Activated T-cell treated with anti-CD3 and anti-CD28 coated beads, Interleukin-2, amount 50 U/mL, for 72 hours (primary cell): Measurements from ENCODE around the gene LRRC4C. TPM values are rescaled to one million over a fixed set of nuclear protein-coding genes. Genes with fewer than 3 reads are reported as not detected.

Experiments used
- ATAC-seq, 2 donors: fragments of 150-1000 bp; cut with Tn5 transposase; replicated peaks in 1 of 2; 2 replicates each; pipeline ENCODE4 v1.10.0; 2021; ENCODE audit warnings: moderate library complexity in 2 of 2, mild to moderate bottlenecking in 1 of 2
- DNase-seq, 2 donors: peaks; one replicate each; pipeline ENCODE4 v3.0.0; 2021 to 2022; ENCODE audit warnings: mixed read lengths in 1 of 2
- H3K27ac Mint-ChIP-seq: one replicate; pipeline ENCODE4 v1.8.0; 2022; ENCODE audit warnings: mild to moderate bottlenecking, moderate library complexity, mixed read lengths
- H3K27me3 Mint-ChIP-seq: one replicate; pipeline ENCODE4 v1.8.0; 2022; ENCODE audit warnings: low read depth, mixed read lengths
- H3K36me3 Mint-ChIP-seq, 2 donors: one replicate each; pipeline ENCODE4 v1.8.0; 2022; ENCODE audit warnings: mixed read lengths in 2 of 2, mild to moderate bottlenecking in 1 of 2; ENCODE audit not compliant: insufficient read depth in 2 of 2
- H3K4me1 Mint-ChIP-seq: one replicate; pipeline ENCODE4 v1.8.0; 2022; ENCODE audit warnings: low read depth, mixed read lengths
- H3K4me3 Mint-ChIP-seq, 2 donors: one replicate each; pipeline ENCODE4 v1.8.0; 2022; ENCODE audit warnings: mild to moderate bottlenecking in 2 of 2, mixed read lengths in 2 of 2, moderate library complexity in 2 of 2
- H3K9me3 Mint-ChIP-seq, 2 donors: one replicate each; pipeline ENCODE4 v1.8.0; 2022; ENCODE audit warnings: mixed read lengths in 2 of 2
- total RNA-seq, 2 donors: library from RNA; stranded (reverse); gene quantifications; one replicate each; pipeline ENCODE4 v1.2.3, GENCODE V29; 2022

LRRC4C gene
- total RNA-seq, 2 donors from 2014 or later, result not detected

GRCh38 chr11:41400819-41401382 lies 58.6 kb downstream of the LRRC4C start:
- DNase-seq, result no peak

GRCh38 chr11:41400124-41400523 lies 59.3 kb downstream of the LRRC4C start:
- no peak overlapping the region for H3K27ac Mint-ChIP-seq
- no peaks in the 10 kb centered on the region for H3K4me1 Mint-ChIP-seq
- H3K27me3 Mint-ChIP-seq, result no peaks in the 10 kb centered on the region
- no peaks in the 10 kb centered on the region for H3K36me3 Mint-ChIP-seq
- H3K4me3 Mint-ChIP-seq, result no peak overlapping the region
- peaks cover 8 to 10% of the 10 kb centered on the region in 2 donors for H3K9me3 Mint-ChIP-seq
- ATAC-seq (no peak), DNase-seq (no peak)

More at GRCh38 chr11:41400819-41401382, 58.6 kb downstream of the LRRC4C start:
- H3K27me3 Mint-ChIP-seq, result no peaks in the 10 kb centered on the region
- H3K9me3 Mint-ChIP-seq, result peaks cover 8 to 10% of the 10 kb centered on the region in 2 donors
- no peaks in the 10 kb centered on the region for H3K4me1 Mint-ChIP-seq
- ATAC-seq, result no peak
- H3K4me3 Mint-ChIP-seq, result no peak overlapping the region
- no peak overlapping the region for H3K27ac Mint-ChIP-seq
- H3K36me3 Mint-ChIP-seq, result no peaks in the 10 kb centered on the region

GRCh38 chr11:41399323-41399722 lies 60.1 kb downstream of the LRRC4C start:
- DNase-seq, result no peak
- no peaks in the 10 kb centered on the region for H3K4me1 Mint-ChIP-seq
- H3K4me3 Mint-ChIP-seq, result no peak overlapping the region
- H3K27me3 Mint-ChIP-seq, result no peaks in the 10 kb centered on the region
- H3K27ac Mint-ChIP-seq, result no peak overlapping the region
- no peaks in the 10 kb centered on the region for H3K36me3 Mint-ChIP-seq
- ATAC-seq, result no peak
- H3K9me3 Mint-ChIP-seq, result peaks cover 8 to 11% of the 10 kb centered on the region in 2 donors

DNA sequence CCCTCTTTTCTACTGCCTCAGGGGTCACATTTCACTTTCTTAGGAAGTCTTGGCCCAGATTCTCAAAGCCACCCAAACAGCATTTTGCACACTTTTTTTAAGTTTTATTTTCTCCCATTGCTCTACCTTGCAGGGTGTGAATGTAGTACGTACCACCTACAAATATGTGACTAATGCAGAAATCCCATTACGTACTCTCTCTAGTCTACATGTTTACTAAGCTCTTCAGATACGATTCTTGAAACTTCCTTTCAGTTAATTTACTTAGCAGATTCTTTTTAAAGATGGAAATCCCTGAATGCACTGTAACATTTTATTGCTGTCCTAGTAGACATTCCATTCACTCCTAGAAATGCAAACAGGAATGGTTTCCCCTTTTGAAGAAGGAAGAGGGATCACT lies 61.3 kb downstream of the LRRC4C start:
- DNase-seq (no peak), ATAC-seq (no peak)
- no peak overlapping the region for H3K4me3 Mint-ChIP-seq
- no peaks in the 10 kb centered on the region for H3K27me3 Mint-ChIP-seq
- no peaks in the 10 kb centered on the region for H3K36me3 Mint-ChIP-seq
- no peaks in the 10 kb centered on the region for H3K4me1 Mint-ChIP-seq
- peaks cover 8 to 11% of the 10 kb centered on the region in 2 donors for H3K9me3 Mint-ChIP-seq
- H3K27ac Mint-ChIP-seq, result no peak overlapping the region

DNA sequence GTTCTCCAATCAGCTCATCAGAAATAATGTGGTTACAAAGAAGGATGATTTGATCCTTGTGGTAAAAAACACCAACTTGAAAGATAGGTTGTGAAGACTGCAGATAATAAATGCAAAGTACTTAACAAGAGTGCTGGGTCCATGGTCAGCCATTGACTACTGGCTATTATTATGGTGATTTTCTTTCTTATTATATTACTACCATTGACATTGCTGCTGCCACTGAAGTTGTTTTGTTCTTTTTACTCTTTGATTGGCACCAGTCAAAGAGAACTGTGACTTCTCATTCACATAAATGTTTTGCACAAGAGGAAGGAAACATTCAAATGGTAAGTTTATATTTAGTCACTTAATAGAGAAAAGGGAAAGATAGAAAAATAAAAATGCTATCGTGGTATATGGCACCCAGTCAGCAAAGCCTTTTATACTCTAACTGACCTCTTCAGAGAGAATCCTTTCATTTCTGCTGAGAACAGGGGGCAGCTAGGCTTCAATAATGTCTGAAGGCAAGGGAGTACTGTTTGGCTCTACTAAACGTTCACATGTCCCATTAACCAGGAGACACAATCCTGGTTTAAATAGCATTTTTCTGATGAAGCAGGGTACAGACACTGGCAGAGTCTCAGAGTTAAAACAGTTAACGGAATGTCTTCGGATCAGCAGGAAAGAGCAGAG lies 64.8 kb downstream of the LRRC4C start:
- no peak for DNase-seq
- Mint-ChIP-seq H3K4me1 (no peaks in the 10 kb centered on the region), H3K36me3 (no peaks in the 10 kb centered on the region), H3K27me3 (no peaks in the 10 kb centered on the region), H3K4me3 (no peak overlapping the region), H3K9me3 (peaks cover 8 to 9% of the 10 kb centered on the region in 2 donors), H3K27ac (no peak overlapping the region)
- no peak for ATAC-seq

DNA sequence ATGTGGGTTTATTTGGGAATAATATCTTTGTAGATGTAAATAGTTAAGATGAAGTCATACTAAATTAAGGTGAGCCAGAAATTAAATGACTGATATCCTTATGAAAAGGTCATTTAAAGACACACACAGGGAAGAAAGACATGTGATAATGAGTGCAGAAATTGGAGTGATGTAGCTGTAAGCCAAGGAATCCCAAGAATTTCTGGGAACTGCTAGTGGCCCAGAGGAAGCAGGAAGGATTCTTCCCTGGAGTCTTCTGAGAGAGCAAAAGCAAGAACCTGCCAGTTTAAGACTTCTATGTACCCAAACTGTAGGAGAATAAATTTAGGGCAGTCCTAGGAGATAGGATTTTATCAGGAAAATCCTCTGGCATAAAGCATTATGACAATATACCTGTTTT lies 66.9 kb downstream of the LRRC4C start:
- H3K4me3 Mint-ChIP-seq, result no peak overlapping the region
- H3K27me3 Mint-ChIP-seq, result no peaks in the 10 kb centered on the region
- no peaks in the 10 kb centered on the region for H3K36me3 Mint-ChIP-seq
- peaks cover 7 to 8% of the 10 kb centered on the region in 2 donors for H3K9me3 Mint-ChIP-seq
- no peaks in the 10 kb centered on the region for H3K4me1 Mint-ChIP-seq
- DNase-seq (no peak), ATAC-seq (no peak)
- no peak overlapping the region for H3K27ac Mint-ChIP-seq

GRCh38 chr11:41389623-41390130 lies 69.8 kb downstream of the LRRC4C start:
- no peaks in the 10 kb centered on the region for H3K27me3 Mint-ChIP-seq
- H3K4me1 Mint-ChIP-seq, result no peaks in the 10 kb centered on the region
- H3K36me3 Mint-ChIP-seq, result no peaks in the 10 kb centered on the region
- DNase-seq (no peak), ATAC-seq (no peak)
- H3K4me3 Mint-ChIP-seq, result no peak overlapping the region
- H3K9me3 Mint-ChIP-seq, result peaks cover 8% of the 10 kb centered on the region in 2 donors
- H3K27ac Mint-ChIP-seq, result no peak overlapping the region

DNA sequence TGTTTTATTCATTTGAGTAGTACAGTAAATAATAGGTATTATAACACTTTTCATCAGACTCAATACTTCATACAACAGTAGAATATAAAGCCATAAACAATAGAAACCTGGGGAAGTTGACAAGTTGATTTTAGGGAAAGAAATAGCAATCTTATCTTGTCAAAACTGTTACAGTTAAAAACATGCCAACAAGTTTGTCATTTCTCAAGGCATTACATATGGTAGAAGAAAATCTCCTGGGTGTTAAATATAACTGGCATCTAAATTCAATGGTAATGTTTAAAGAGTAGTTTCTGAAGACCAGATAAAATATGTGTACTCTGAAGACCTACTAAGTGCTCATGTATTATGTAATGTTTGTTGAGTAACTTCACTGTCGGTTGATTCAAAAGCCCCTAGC lies 75.1 kb downstream of the LRRC4C start:
- H3K4me1 Mint-ChIP-seq, result no peaks in the 10 kb centered on the region
- H3K36me3 Mint-ChIP-seq, result no peaks in the 10 kb centered on the region
- no peak overlapping the region for H3K4me3 Mint-ChIP-seq
- no peaks in the 10 kb centered on the region for H3K27me3 Mint-ChIP-seq
- no peak overlapping the region for H3K27ac Mint-ChIP-seq
- DNase-seq (no peak), ATAC-seq (no peak)
- peaks cover 5 to 8% of the 10 kb centered on the region in 2 donors for H3K9me3 Mint-ChIP-seq

DNA sequence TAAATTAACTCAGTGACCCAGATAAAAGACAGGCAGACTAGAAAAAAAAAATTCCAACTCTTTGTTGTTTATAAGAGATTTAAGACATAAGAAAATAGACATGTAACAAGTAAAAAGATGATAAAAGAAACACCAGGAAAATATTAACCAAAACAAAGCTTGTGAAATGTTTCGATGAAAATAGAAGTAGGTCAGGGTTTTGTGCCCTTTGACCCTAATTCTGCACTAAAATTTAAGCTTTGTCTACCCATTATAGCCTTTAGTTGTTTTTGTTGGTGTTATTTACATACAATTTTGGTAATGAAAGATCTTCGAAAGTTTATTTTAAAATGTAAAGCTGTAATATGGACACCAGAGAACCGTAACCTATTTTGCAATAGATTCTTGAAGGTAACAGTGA lies 75.7 kb downstream of the LRRC4C start:
- no peak for DNase-seq
- H3K27ac Mint-ChIP-seq, result no peak overlapping the region
- peaks cover 3 to 6% of the 10 kb centered on the region in 2 donors for H3K9me3 Mint-ChIP-seq
- no peak overlapping the region for H3K4me3 Mint-ChIP-seq
- H3K36me3 Mint-ChIP-seq, result no peaks in the 10 kb centered on the region
- no peaks in the 10 kb centered on the region for H3K27me3 Mint-ChIP-seq
- no peak for ATAC-seq
- H3K4me1 Mint-ChIP-seq, result no peaks in the 10 kb centered on the region

GRCh38 chr11:41382927-41383326 lies 76.5 kb downstream of the LRRC4C start:
- Mint-ChIP-seq H3K4me3 (no peak overlapping the region), H3K9me3 (peaks cover 0 to 6% of the 10 kb centered on the region in 2 donors), H3K27me3 (no peaks in the 10 kb centered on the region), H3K27ac (no peak overlapping the region), H3K36me3 (no peaks in the 10 kb centered on the region), H3K4me1 (no peaks in the 10 kb centered on the region)
- no peak for ATAC-seq
- DNase-seq, result no peak

- ATAC-seq, result no peak
- H3K36me3 Mint-ChIP-seq, result no peaks in the 10 kb centered on the region
- no peak overlapping the region for H3K4me3 Mint-ChIP-seq
Measured at GRCh38 chr11:41379084-41379483, 80.4 kb downstream of the LRRC4C start.

DNA sequence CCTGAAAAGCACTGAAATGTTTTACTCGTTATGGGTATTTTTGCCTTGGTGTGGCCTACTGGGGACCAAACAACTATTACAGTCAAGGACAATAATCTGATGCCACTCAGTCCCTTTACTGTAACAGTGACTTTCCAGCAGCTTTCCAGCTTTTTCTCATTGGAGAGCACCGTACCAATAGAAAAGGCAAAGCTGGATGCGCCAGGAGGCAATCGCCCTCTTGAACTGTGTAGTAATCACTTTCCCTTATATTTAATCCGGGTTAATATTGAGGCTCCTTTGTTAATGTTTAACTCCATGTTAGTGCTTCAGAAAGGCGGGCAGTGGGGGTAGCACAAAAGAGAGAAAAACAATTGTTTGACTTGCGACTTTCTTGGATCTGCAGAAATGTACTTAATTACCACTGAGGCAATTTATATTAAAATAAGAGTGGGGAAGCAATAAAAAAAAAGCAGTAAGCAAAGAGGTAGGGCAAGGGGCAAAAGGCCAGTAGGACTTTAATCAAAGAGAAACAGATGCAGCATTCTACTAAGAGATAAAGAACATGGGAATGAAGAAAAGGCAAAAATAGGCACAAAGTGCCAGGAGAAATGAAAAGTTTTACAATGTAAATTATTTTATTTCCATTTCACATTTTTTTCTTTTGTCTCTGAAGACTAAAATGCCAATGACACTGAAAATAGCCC lies 81.6 kb downstream of the LRRC4C start:
- Mint-ChIP-seq H3K9me3 (peaks cover 0 to 6% of the 10 kb centered on the region in 2 donors), H3K27ac (no peak overlapping the region), H3K4me1 (no peaks in the 10 kb centered on the region), H3K36me3 (no peaks in the 10 kb centered on the region), H3K4me3 (no peak overlapping the region), H3K27me3 (no peaks in the 10 kb centered on the region)
- no peak for ATAC-seq
- no peak for DNase-seq

More at GRCh38 chr11:41379084-41379483, 80.4 kb downstream of the LRRC4C start:
- H3K27me3 Mint-ChIP-seq, result no peaks in the 10 kb centered on the region
- no peaks in the 10 kb centered on the region for H3K4me1 Mint-ChIP-seq
- DNase-seq, result no peak
- H3K27ac Mint-ChIP-seq, result no peak overlapping the region
- peaks cover 0 to 6% of the 10 kb centered on the region in 2 donors for H3K9me3 Mint-ChIP-seq

DNA sequence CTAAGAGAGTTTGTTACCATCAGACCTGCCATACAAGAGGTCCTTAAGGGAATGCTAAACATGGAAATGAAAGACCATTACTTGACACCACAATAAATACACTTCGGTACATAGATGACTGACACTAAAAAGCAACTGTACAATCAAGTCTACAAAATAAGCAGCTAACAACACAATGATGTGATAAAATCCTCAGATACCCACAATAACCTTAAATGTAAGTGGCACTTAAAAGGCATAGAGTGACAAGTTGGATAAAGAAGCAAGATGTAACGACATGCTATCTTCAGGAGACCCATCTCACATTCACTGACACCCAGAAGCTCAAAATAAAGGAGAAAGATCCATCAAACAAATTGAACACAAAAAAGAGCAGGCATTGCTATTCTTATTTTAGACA lies 107.6 kb downstream of the LRRC4C start:
- Mint-ChIP-seq H3K36me3 (peaks cover under 1 to 1% of the 10 kb centered on the region in 2 donors), H3K4me3 (no peak overlapping the region), H3K27me3 (no peaks in the 10 kb centered on the region), H3K9me3 (peaks cover 5 to 19% of the 10 kb centered on the region in 2 donors), H3K27ac (no peak overlapping the region), H3K4me1 (no peaks in the 10 kb centered on the region)
- DNase-seq (no peak), ATAC-seq (no peak)
